Cerebellar cortex (tissue), 1 donor: ENCODE data around the gene TUFT1.
A peak's percentile ranks its signal among the peaks of the same experiment; 100 is the strongest.

ENCODE experiments used
- DNase-seq: peaks from one replicate; pipeline ENCODE4 v3.0.0-alpha.2; 2015; ENCODE audit warnings: low spot score

TUFT1 gene, protein sequence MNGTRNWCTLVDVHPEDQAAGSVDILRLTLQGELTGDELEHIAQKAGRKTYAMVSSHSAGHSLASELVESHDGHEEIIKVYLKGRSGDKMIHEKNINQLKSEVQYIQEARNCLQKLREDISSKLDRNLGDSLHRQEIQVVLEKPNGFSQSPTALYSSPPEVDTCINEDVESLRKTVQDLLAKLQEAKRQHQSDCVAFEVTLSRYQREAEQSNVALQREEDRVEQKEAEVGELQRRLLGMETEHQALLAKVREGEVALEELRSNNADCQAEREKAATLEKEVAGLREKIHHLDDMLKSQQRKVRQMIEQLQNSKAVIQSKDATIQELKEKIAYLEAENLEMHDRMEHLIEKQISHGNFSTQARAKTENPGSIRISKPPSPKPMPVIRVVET

DNA sequence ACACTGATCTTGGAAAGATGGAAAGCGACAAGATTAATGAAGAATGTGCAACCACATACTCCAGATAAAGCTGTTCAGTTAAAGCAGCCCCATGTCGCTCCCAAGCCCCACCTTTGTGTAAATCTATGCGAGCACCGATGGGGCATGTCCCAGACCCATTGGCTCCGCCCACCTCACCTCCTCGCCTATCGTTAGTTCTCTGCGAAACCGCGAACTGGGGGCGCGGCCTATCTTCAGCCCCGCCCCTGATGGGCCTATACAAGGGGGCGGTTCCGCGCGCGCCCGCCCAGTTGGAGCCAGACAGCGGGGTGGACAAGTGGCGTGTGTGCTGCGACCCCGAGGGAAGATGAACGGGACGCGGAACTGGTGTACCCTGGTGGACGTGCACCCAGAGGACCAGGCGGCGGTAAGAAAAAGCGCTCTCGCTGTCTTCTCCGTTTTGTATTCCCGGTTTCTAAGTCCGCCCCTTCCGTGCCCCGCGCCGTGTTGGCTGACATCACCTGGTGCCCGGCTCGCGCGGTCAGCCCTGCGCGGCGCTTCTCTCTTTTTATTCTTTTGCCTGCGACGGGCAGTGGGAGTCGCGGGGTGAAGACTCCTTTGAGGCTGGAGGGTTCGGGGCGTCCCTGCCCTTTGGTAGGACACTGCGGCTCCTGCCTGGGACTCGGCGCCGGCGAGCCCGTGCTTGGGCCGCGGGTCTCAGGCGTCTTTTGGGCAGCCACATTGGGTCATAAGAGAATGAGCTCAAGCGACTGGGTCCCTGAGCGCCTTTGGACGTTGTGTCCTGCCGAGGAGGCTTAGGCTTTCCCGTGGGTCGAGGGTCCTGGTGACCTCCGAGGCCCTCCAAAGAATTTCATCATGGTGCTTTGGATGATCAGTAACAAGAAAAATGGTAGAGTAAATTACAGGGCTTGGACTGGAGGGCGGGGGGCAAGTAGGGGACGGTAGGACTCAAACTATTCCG is at the start of gene TUFT1:
TUFT1 (plus strand) TSS at position 289 of the 961 bp plus-strand sequence; CDS start at position 347, 58 bp downstream.
- DNase-seq: peak; percentile 97

DNA sequence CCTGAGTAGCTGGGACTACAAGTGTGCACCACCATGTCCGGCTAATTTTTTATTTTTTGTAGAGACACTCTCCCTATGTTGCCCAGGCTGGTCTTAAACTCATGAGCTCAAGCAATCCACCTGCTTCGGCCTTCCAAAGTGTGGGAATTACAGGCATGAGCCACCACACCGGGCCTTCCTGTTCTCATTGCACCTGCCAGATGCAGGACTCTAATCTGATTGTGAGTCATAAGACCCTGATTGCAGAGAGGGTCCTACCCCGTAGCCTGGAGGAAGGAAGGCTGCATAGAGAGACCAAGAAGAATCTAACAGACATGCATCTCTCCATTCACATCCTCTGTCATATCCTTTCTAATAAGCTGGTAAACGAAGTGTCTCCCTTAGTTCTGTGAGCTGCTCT is 48.5 kb upstream of the TUFT1 start:
- DNase-seq: no peak

DNA sequence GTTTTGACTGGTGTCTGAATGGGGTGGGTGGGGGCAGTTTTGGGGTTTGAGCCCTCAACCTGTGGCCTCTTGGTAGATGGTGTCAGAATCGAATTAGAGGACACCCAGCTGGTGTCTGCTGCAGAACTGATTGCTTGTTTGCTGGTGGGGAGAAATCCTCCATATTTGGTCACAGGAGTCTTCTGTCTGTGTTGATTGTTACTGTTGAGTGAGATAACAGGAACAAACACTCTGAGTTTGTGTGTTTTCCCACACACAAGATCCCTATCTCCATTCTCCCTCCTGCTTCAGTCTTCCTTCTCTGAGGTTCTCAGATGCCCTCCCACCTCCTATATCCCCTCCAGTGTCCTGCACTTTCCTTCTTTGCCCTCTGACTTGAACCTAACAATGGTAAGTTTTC is 48.0 kb upstream of the TUFT1 start:
- no peak for DNase-seq

DNA sequence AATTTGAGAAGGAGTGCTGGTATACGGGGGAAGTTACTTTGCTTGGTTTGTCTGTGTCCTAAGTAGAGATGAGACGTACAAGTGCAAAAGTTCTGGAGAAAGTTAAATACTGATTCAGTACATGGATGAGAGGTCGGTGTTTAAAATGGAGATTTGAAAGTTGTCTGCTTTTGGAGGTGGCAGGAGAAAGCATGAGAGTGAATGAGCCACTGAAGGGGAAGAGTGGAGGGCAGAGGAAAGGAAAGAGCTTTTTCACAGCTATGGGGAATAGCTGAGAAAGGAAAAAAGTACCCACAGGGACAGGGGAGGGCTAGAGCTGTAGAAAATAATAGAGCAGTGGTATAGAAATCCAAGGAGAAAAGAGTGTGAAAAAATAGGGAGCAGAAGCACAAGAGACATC is 47.1 kb upstream of the TUFT1 start:
- DNase-seq: no peak

DNA sequence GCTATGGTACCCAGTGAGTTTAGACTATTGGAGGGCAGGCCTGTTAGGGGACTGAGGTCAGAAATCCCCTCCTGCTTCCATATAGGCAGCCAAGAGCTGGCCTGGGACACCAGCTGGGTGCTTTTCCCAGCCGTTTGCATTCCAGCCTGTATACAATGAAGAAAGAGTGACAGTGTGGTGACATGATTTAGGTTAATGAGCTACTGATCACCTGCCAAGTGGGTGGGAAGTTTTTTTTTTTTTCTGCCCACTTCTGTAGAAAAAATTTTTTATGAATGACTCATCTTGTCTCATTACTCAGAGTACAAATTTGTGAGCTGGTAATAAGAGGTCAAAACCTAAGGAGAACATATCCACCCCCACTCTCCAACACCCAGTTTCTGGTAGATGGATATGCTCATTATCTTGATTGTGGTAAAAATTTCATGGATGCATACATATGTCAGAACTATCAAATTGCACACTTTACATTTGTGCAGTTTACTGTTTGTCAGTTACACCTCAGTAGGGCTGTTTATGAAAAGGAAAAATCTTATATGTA is 45.3 kb upstream of the TUFT1 start:
- DNase-seq: no peak

DNA sequence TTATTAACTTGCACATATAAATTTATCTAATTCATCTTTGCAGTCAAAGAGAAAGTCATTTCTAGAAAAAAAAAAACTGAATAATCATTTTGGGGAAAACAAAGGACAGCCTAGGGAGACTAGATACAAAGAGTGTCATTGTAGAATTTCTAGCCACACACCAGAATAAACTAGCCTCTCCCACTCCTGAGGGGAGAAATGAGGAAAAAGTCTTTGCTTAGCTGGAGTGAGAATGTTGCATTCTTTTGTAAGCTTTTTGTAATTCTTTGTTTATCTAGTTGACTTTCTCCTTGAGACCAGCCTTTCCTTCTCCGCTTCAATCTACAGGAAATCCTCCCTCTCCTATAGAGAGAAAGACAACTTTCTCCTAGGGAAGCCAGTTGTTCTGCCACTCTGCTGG is 44.8 kb upstream of the TUFT1 start:
- DNase-seq: no peak

DNA sequence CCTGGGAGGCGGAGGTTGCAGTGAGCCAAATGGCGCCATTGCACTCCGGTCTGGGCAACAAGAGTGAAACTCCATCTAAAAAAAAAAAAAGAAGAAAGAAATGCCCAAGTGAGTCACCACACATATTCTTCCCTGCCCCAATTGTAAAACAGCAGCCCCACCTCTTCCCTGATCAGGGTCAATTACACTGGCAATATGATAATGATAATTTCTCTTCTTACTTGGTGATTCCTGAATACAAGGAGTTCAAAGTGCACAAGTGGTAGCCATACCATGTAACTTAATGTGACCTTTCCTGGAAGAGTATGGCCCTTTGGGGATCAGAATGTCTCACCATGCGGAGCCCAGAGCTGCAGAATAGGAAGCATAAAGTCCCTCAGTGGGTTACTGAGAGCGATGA is 40.7 kb upstream of the TUFT1 start:
- DNase-seq: no peak

DNA sequence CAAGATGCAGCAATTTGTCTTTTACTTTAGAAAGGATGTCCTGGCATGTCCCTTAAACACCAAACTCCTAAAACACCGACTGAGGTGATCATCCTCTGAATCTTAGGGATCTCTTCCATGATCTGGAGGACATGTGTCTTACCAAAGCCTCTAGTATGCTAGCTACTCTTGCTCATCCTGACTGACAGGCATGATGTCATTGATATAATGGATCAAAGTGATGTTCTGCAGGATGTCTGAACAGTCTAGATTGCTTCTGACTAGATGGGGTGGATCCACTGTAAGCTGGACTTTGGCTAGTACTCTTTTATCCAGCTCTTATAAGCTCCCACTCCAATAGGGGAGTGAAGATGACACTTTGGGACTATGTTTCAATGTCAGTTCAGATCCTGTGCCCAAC is 40.2 kb upstream of the TUFT1 start:
- no peak for DNase-seq

DNA sequence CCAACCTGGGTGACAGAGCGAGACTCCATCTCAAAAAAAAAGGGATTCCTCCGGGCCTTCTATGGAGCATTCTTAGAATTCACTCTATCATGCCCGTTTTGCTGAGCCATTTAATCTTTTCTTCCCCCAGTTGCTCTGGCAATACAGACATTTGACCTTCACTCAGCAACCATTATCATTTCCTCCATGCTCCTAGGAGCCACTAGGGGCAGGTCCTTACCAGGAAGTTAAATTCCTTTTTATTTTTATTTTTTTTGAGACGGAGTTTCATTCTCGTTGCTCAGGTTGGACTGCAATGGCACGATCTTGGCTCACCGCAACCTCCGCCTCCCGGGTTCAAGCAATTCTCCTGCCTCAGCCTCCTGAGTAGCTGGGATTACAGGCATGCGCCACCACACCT is 38.6 kb upstream of the TUFT1 start:
- DNase-seq: no peak

DNA sequence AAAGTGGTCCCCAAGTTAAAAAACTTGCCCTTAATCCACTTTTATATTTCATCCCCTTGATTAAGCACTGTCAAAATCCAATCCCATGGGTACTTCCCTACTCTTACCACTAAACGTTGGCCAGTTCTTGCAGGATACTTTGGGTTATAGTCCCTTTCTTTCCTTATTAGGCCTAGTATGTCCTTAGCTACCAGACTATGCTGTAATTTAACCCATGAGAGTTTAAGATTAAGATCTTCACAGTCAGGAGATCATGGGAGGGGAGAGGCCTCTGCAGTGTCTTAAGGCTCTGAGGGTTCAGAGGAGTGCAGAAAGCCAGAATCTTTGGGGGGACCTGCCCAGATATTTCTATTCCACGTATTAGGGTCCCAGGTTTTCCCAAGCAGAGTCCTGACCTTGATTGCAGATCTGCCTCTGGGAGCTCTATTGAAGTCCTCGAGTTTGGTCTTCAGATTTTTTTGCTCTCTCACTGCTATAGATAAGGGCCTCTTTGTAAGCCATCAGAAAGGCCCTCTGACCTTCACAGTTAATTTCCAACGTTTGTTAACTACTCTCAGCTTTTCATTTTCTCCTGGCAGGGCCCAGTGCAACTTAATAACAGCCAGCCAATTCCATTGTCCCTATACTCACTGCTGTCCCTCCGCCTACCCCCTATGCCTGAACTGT is 37.9 kb upstream of the TUFT1 start:
- no peak for DNase-seq

DNA sequence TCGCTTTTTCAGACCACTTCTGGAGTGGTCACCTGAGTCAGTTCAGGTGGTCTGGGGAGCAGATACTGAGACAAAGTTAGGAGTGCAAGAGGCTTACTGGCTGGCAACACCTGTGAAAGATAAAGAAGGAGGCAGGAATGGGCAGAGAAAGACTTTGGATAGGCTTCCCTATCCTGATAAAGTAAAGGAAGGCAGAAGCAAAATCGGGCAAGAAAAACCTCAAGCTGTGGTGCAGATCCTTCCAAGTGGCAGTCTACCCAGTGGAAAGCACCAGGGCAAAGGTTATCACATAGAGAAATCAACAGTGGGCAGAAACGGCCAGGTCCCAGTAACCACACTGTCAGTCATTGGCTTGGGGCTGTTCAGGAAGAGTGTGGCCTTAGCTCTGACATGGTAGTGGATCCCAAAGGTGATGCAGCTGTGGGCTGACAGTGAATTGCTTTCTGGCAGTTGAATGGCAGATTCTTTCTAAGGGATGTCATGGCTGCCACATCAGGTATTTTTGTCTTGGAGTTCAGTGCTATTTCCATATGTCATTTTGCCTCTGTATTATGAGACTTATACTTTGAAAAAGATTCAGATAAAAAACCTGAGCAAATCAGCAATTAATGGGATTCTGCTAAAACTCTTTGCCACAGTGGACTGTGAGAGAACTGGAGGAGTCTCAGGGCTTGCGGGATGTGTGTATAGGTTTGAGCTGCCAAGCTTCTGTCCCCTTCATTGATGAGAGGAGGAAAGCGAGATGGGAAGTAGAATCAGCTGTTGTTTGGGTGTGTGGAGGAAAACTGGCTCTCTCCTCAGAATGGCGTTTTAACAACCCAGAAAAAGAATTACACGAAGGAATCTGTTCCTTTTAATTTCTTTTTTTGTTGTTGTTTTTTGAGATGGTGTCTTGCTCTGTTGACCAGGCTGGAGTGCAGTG is 37.0 kb upstream of the TUFT1 start:
- DNase-seq: no peak

DNA sequence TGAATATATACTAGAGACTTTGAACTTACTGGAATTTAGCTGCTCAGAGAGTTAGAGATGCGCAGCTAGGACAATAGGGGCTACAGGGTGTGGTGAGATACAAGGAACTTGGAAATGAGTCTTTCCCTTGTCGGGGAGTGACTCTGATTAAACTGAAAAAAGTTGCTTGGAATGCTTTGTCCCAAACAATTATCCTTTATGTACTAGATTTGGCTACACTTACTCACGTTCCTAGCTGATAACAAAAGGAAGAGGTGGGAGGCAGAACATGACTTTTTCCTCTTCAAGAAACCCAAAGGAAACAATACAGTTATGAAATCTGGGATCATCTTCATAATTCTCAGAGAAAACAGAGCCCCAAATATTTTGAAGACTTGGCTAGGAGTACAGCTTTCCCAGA is 35.9 kb upstream of the TUFT1 start:
- DNase-seq: no peak

DNA sequence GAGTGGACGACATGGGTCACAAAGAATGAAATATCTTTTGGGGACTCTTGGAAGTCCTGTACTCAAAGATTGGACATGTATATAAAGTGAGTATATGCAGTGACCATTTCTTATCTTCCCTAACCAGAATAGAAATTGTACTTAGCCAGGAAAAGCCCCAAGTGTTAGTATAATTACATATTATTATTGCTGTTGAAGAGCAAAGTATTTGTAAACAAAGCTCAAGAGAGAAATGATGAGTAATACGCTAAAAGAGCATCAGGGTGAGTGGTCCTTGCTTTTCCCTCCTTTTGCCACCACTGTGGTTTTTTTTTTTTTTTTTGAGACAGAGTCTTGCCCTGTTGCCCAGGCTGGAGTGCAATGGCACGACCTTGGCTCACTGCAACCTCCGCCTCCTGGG is 35.4 kb upstream of the TUFT1 start:
- DNase-seq: no peak

DNA sequence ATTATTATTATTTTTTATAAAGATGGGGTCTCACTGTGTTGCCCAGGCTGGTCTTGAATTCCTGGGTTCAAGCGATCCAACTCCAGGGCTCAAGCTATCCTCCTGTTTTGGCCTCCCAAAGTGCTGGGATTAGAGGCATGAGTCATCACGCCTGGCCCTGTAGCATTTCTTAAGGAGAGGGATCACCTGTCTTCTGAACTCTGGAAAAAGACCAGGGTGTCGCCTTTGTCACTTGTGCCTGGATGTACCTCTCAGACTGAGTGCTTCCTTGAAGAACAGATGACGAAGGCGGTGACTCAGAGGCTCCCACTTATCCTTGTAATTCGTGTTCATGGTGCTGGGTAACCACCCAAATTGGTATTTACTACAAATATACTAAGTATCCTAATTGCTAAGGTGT is 31.3 kb upstream of the TUFT1 start:
- no peak for DNase-seq

DNA sequence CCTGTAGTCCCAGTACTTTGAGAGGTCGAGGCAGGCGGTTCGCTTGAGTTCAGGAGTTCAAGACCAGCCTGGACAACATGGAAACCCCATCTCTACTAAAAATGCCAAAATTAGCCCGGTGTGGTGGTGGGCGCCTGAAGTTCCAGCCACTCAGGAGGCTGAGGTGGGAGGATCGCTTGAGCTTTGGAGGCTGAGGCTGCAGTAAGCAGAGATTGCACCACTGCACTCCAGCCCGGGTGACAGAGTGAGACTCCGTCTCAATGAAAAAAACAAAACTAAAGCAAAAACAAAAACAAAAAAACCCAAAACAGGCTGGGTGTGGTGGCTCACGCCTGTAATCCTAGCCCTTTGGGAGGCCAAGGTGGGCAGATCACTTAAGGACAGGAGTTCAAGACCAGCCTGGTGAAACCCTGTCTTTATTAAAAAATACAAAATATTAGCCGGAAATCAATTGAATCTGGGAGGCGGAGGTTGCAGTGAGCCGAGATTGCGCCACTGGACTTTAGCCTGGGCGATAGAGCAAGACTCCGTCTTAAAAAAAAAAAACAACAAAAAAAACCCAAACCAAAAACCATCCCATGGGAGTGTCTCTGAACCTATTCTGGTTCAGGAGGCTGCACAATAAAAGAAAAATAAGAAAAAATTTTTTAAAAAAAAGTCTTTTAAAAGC is 30.6 kb upstream of the TUFT1 start:
- no peak for DNase-seq

DNA sequence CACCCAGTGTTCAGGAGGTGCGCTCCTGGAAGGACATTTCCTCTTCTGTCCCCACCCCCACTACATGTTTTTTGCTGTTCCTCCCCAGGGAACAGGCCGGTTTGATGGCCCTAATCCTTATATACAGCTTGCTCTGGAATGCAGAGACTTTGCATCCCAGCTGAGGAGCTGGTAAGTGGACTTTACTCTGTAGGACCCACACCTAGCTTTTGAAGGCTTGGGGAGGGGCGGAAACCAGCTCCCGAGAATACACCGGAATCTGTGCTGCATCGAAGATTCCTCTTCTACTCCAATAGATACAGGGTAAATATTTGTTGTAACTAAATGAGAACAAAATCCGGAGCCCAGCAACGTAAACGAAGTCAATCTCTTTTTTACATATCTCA is 30.1 kb upstream of the TUFT1 start:
- DNase-seq: no peak

DNA sequence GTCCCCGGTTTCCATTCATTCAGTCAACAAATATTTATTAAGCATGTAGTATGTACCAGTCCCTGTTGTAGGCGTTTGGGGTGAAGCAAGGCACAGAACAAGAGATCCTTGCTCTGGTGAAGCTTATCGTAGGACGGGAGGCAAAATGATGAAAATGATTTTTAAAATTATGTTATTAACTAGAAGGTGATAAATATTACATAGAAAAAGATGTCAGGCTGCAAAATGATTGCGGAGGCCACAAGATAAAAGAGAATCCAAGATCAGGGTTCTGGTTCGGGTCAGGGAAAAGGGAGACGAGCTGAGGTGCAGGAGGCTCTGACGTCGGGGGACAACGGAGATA is 29.5 kb upstream of the TUFT1 start:
- no peak for DNase-seq

DNA sequence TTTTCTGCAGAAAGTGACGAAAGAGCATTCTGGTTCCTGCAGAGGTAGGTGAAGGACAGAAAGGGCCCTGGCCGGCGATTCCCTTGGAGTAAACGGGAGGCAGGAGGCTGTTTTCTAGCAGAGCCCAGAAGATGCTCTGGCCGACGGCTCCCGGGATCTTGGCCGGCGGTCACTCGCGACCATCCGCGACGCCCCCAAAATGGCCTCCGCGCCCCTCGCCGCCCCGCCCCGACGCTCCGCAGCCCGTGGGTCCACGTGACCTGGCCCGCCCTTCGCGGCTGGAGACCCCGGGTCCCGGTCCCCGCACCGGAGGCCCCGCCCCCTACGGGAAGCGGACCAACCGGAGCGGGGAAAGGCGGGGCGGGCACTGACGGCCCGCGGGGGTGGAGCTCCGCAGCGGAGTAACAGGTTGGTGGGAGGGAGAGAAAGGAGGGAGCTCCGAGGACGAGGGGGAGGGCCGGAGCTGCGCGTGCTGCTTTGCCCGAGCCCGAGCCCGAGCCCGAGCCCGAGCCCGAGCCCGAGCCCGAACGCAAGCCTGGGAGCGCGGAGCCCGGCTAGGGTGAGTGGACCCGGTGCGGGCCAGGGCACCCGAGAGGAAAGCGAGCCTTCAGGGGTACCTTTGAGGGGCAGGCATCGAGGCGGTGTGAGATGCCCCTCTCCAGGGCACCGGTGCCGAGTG is 29.0 kb upstream of the TUFT1 start, which contains the start of gene CGN:
CGN (plus strand) TSS at position 431 of the 679 bp plus-strand sequence. CDS start 7,133 bp downstream, outside the sequence.
- DNase-seq: peak; percentile 96

DNA sequence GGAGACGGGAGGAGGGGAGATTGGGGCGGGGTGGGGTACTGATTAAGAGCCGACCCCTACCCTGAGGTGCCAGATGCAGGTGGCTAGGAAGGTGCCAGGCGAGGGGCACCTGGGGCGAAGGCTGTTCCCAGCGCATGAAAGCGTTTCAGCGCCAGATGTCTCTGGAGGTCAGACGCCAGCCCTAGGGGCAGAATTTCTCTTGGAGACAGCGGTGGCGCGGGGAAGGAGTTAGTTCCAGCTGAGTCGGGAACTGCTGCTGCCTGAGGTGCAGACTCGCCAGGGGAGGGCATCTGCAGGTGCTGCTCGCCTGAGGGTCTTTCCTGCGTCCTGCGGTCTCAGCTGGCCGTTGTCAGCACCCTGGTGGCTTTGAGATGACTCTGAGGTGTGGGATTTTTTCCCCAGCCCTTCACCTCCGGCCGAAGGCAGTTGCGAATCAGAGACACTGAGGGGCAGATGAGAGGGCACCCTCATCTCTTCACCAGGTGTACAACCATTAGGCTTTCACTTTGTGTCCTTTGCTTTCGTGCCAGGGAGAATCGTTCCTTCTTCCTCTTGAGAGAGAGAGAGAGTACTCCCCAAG is 28.4 kb upstream of the TUFT1 start:
- DNase-seq: peak; percentile 52

DNA sequence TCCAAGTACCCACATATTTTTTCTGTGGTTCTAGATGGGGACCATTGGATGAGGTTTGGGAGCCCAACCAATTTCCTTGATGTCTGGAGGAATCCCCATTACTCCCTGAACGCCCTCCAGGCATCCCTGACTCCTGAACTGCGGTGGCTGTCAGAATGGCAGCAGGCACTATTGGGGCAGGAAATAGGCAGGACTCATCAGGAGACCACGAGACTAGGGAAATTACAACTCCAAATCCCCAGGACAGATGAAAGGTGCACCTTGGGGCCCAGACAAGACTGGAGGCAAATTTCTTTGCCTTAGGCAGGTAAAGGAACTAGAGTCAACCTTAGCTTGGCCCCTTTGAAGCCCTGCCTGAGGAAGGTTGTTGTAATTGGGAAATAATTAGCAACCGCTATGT is 27.8 kb upstream of the TUFT1 start:
- DNase-seq: peak; percentile 44
